HUES48 (cell line): ENCODE data around the gene UNKL.

Experiments
- H3K27ac ChIP-seq: one replicate; pipeline ENCODE4 v1.7.0; 2013; ENCODE audit warnings: low read depth, low read length, inconsistent platforms
- H3K27me3 ChIP-seq: 2 replicates; pipeline ENCODE4 v1.6.1; 2013; ENCODE audit warnings: mild to moderate bottlenecking, low read length; ENCODE audit not compliant: control insufficient read depth, insufficient read depth
- H3K36me3 ChIP-seq: 2 replicates; pipeline ENCODE4 v1.6.1; 2013; ENCODE audit warnings: low read length; ENCODE audit not compliant: control insufficient read depth, insufficient read depth
- H3K4me1 ChIP-seq: 2 replicates; pipeline ENCODE4 v1.6.1; 2013; ENCODE audit warnings: mild to moderate bottlenecking, low read length; ENCODE audit not compliant: control insufficient read depth, insufficient read depth
- H3K4me3 ChIP-seq: 2 replicates; pipeline ENCODE4 v1.5.1; 2013; ENCODE audit warnings: mild to moderate bottlenecking, low read depth, low read length
- H3K9ac ChIP-seq: 2 replicates; pipeline ENCODE4 v1.6.1; 2013; ENCODE audit warnings: mild to moderate bottlenecking, low read depth, low read length, moderate library complexity
- H3K9me3 ChIP-seq: 2 replicates; pipeline ENCODE4 v1.6.1; 2013; ENCODE audit warnings: low read length; ENCODE audit not compliant: control insufficient read depth, insufficient read depth

Gene UNKL

DNA sequence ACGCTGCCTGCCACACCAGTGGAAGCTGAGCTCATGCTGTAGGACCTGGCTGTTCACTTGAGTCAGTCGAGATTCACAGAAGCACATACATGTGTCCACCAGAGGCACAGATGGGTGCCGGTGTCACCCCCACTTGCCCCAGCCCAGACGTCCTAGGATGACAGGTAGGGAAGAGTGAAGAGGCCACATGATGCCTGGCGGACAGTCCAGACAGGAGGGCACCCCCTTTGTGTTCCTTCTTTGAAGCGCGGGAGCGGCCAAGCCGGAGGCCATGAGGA lies 96.3 kb downstream of the UNKL start:
- no peak overlapping the region for H3K27ac ChIP-seq
- no peaks in the 10 kb centered on the region for H3K9me3 ChIP-seq
- H3K4me1 ChIP-seq, result no peaks in the 10 kb centered on the region
- H3K4me3 ChIP-seq, result no peak overlapping the region
- H3K9ac ChIP-seq, result no peak overlapping the region
- H3K36me3 ChIP-seq, result peaks cover 93% of the 10 kb centered on the region
- no peaks in the 10 kb centered on the region for H3K27me3 ChIP-seq

DNA sequence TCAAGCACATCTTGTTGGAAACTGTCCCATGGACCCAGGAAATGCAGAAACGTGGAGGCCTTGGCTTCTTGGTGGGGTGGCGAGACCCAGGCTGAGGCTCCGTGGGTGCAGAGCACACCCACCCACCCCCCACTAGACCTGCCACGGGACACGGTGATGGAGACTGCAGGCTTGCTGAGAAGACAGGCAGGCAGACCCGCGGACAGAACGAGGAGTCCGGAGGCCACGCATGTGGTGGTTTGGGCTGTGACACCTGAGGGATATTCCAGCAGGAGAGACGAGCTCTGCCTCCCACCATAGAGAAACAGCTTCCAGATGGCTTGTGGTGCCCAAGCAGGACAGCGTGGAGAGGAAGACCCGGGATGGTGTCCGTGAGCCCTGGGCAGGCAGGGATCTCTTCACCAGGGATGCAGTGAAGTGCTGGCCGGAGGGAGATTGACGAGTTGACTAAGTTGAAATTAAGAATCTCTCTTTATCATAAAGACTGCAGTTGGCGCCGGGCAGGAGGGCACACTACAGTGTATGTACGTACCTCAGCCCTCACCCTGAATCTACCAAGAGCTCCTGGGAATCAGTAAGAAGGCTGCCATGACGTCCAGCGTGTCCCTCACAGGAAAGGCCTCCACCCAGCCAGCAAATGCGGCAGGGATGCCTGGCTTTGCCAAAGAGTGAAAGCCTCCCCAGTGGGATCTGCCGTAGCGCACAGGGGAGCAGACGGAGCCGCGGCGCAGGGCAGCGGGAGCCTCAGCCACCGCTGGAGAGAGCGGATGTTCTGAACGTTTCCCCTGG lies 96.8 kb downstream of the UNKL start:
- Histone ChIP-seq H3K4me1 (no peaks in the 10 kb centered on the region), H3K36me3 (peaks cover 96% of the 10 kb centered on the region), H3K27ac (no peak overlapping the region), H3K27me3 (no peaks in the 10 kb centered on the region), H3K9ac (no peak overlapping the region), H3K4me3 (no peak overlapping the region), H3K9me3 (no peaks in the 10 kb centered on the region)

DNA sequence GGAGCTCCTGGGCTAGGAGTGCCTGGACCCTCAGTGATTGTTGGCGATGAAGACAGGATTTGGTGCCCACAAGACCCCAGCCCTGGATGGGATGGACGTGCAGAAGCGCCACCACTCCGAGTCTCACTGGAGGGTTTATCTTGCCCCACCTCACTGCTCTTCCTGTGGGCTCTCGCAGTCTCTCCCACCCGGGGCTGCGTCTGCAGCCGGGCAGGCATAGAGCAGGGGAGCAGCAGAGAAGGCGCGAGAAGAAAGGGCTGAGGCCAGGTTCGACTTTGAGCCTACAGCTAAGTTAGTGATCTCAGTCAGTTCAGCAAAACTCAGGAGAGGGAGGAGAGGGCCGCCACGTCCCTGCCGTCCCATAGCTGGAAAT lies 98.5 kb downstream of the UNKL start:
- H3K27ac ChIP-seq, result no peak overlapping the region
- no peak overlapping the region for H3K4me3 ChIP-seq
- H3K4me1 ChIP-seq, result peaks cover 5% of the 10 kb centered on the region; the same call in 1 of the 2 replicates
- peaks cover 88% of the 10 kb centered on the region for H3K36me3 ChIP-seq
- H3K9me3 ChIP-seq, result no peaks in the 10 kb centered on the region
- no peak overlapping the region for H3K9ac ChIP-seq
- no peaks in the 10 kb centered on the region for H3K27me3 ChIP-seq

DNA sequence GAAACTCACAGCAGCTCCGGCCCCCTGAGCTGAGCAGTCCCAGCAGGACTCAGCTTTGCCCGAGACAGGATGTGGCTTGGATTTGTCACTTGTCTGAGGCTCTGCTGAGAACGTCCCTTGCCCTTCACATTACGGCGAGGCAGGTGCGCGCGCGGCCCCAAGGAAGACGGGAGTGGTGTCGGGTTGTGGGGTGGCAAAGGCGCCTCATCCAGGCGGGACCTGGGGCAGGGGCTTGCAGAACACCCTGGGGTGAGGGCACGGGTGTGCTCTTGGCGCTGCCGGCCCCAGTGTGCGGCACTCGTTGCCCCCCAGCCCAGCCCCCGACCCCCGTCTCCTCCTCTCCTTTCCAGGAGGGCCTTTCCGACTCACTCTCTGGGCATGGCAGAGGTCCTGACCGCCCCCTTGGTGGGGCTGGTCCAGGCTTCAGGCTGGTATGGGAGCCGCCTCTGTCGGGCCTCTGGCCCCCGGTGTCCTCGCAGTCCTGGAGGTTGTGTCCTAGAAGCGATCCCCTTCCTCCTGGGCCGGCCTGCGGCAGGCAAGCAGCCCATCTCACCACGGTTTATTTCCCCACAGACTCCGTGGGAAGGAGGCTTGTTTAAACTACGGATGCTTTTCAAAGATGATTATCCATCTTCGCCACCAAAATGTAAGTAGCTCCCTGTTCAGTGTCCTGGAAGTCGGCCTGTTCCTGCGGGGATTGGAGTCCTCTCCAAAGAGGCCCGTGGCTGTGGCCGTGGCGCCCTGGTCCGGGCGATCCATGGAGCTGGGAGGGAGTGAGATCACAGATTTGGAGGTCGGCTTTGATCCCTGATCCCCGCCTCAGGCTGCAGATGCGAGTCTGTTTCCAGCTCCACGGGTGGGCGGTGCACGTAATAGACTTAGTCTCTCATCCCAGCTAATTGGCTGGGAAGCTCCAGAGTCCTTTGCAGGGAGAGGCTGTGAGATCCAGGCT lies 99.1 kb downstream of the UNKL start:
- Histone ChIP-seq H3K4me1 (peaks cover 11% of the 10 kb centered on the region; the same call in 1 of the 2 replicates), H3K9ac (no peak overlapping the region), H3K27ac (no peak overlapping the region), H3K9me3 (no peaks in the 10 kb centered on the region), H3K36me3 (peaks cover 82% of the 10 kb centered on the region), H3K4me3 (no peak overlapping the region), H3K27me3 (no peaks in the 10 kb centered on the region)

DNA sequence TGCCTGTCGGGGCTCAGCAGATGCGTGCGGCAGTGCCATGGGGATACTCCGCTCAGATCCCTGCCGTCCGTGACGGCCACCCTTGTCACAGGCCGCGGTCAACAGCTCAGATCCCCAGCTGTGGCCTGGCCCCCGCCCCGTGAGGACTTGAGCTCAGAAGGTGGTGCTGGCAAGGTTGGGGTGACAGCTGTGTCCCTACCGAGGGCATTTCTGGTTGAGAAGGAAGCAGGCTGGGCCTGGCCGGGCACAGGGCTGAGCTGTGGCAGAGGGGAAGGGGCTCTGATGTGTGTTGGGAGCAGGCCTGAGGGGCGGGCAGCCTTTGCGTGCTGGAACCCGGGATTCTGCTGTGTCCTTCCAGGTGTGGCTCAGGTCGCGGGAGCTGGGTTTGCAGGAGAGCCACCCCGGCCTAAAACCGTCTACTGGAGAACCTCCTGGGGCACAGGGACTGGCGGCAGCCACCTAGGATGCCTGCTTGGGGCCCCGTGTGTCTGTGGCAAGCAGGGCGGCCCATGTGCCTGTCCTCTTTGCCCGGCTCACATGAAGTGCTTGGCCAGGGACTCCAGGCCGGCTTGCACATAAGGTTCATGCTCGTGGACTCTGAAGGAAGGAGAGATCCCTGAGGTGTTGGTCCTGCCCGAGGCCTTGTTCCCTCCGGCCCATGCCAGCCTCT lies 100.0 kb downstream of the UNKL start:
- H3K4me3 ChIP-seq, result no peak overlapping the region
- H3K4me1 ChIP-seq, result peaks cover 11% of the 10 kb centered on the region; the same call in 1 of the 2 replicates
- H3K9me3 ChIP-seq, result no peaks in the 10 kb centered on the region
- no peak overlapping the region for H3K27ac ChIP-seq
- H3K27me3 ChIP-seq, result no peaks in the 10 kb centered on the region
- peaks cover 73% of the 10 kb centered on the region for H3K36me3 ChIP-seq
- H3K9ac ChIP-seq, result no peak overlapping the region

DNA sequence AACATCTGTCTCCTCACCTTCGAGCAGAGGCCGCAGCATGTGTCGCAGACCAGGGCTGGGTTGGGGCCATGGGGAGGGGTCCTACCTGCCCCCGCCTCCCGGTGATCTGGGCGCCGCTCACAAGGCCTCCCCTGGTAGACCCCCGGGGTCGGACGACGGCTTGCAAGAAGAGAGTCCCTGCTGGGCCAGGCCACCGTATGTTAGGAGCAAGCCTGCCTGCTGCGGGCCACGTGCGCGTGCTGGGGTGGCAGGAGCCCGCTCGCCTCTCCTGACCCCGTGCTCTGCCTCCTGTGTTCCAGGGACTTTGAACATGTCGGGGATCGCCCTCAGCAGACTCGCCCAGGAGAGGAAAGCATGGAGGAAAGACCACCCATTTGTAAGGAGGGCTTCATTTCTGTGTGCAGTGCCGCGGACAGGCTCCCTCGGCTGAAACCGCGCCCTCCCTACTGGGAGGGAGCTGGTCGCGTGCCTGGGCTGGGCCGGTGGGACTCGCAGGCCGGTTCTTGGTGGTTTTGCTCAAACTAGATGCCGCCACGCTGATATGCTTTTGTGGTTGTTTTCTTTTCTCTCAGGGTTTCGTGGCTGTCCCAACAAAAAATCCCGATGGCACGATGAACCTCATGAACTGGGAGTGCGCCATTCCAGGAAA lies 100.7 kb downstream of the UNKL start:
- Histone ChIP-seq H3K9ac (no peak overlapping the region), H3K4me1 (peaks cover 11% of the 10 kb centered on the region; the same call in 1 of the 2 replicates), H3K36me3 (peaks cover 66% of the 10 kb centered on the region), H3K27me3 (no peaks in the 10 kb centered on the region), H3K9me3 (no peaks in the 10 kb centered on the region), H3K4me3 (no peak overlapping the region), H3K27ac (no peak overlapping the region)
